Measurements from ENCODE around the gene ATXN7.

ATXN7 gene

DNA sequence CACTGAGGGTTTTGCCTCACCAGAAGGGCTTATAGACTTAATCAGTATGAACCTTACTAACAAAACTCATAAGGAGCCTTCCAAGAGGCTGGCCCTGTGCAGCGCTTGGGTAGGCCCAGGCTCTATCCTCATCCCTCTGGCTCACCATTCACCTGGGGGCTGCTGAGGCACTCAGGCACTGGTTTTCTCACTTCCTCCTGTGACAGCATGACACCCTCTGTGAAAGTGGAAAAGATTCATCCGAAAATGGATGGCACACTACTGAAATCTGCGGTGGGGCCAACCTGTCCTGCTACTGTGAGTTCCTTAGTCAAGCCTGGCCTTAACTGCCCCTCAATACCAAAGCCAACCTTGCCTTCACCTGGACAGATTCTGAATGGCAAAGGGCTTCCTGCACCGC lies 118.3 kb downstream of the ATXN7 start:
- no peak overlapping the region for H3K4me3 ChIP-seq (ENCODE audit: low read length, poor library complexity, severe bottlenecking)
- peaks cover 68% of the 10 kb centered on the region for H3K36me3 ChIP-seq (ENCODE audit: insufficient read depth, low read length)
- H3K9me2 ChIP-seq (replicated peaks; ENCODE audit: low read depth, low read length) = no peaks in the 10 kb centered on the region
- H3K79me2 ChIP-seq (ENCODE audit: insufficient read depth, low read length) = peaks cover 34% of the 10 kb centered on the region
- no peak overlapping the region for H3K9ac ChIP-seq (ENCODE audit: low read depth, low read length, poor library complexity, severe bottlenecking)
- no peak overlapping the region for H2AFZ ChIP-seq (ENCODE audit: low read length)
- no peaks in the 10 kb centered on the region for H3F3A ChIP-seq (ENCODE audit: low read depth)
- TF ChIP-seq, protein P1, sequence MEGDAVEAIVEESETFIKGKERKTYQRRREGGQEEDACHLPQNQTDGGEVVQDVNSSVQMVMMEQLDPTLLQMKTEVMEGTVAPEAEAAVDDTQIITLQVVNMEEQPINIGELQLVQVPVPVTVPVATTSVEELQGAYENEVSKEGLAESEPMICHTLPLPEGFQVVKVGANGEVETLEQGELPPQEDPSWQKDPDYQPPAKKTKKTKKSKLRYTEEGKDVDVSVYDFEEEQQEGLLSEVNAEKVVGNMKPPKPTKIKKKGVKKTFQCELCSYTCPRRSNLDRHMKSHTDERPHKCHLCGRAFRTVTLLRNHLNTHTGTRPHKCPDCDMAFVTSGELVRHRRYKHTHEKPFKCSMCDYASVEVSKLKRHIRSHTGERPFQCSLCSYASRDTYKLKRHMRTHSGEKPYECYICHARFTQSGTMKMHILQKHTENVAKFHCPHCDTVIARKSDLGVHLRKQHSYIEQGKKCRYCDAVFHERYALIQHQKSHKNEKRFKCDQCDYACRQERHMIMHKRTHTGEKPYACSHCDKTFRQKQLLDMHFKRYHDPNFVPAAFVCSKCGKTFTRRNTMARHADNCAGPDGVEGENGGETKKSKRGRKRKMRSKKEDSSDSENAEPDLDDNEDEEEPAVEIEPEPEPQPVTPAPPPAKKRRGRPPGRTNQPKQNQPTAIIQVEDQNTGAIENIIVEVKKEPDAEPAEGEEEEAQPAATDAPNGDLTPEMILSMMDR (conservative IDR thresholded peaks at IDR 0.05; ENCODE audit: low read length) = no peak
- no peak for TF ChIP-seq EZH2phosphoT487 (IDR thresholded peaks at IDR 0.05; ENCODE audit: borderline replicate concordance)
- no peaks in the 10 kb centered on the region for H3K27me3 ChIP-seq (ENCODE audit: insufficient read depth, low read length, poor library complexity, severe bottlenecking)
- H3K4me1 ChIP-seq (ENCODE audit: insufficient read depth, low read length, poor library complexity, severe bottlenecking) = peaks cover 22% of the 10 kb centered on the region
- H3K9me3 ChIP-seq (ENCODE audit: insufficient read depth, low read depth, low read length) = no peaks in the 10 kb centered on the region
- no peak overlapping the region for H3K4me2 ChIP-seq (ENCODE audit: low read depth, low read length, poor library complexity, severe bottlenecking)
- peaks cover 72% of the 10 kb centered on the region for H4K20me1 ChIP-seq (ENCODE audit: insufficient read depth, low read length, poor library complexity, severe bottlenecking)

DNA sequence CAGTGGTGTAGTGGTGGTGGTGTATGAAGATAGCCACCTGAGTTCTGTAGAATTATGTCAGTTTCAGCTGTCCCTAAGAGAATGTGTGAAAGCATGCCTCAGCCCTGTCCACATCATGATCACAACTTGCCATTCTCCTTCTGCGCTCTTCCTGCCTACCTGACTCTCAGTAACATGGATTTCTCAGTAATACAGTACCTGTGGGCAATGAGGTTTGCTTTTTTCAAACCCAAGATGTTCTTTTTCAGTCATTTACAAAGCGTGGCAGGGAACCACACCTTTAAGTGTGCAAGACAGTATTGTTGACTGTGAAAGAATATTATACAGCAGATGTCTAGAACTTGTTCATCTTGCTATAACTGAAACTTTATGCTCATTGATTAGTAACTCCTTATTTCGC lies 120.7 kb downstream of the ATXN7 start:
- Histone ChIP-seq H3K36me3 (ENCODE audit: insufficient read depth, low read length) (peaks cover 92% of the 10 kb centered on the region), H2AFZ (ENCODE audit: low read length) (no peak overlapping the region), H3K4me2 (ENCODE audit: low read depth, low read length, poor library complexity, severe bottlenecking) (no peak overlapping the region), H3K9ac (ENCODE audit: low read depth, low read length, poor library complexity, severe bottlenecking) (no peak overlapping the region), H3K4me1 (ENCODE audit: insufficient read depth, low read length, poor library complexity, severe bottlenecking) (peaks cover 7% of the 10 kb centered on the region), H3K27me3 (ENCODE audit: insufficient read depth, low read length, poor library complexity, severe bottlenecking) (no peaks in the 10 kb centered on the region), H3K9me3 (ENCODE audit: insufficient read depth, low read depth, low read length) (no peaks in the 10 kb centered on the region), H3K9me2 (replicated peaks; ENCODE audit: low read depth, low read length) (no peaks in the 10 kb centered on the region), H4K20me1 (ENCODE audit: insufficient read depth, low read length, poor library complexity, severe bottlenecking) (peaks cover 52% of the 10 kb centered on the region), H3F3A (ENCODE audit: low read depth) (no peaks in the 10 kb centered on the region), H3K79me2 (ENCODE audit: insufficient read depth, low read length) (peaks cover 16% of the 10 kb centered on the region; the same call in 1 of the 2 replicates), H3K4me3 (ENCODE audit: low read length, poor library complexity, severe bottlenecking) (no peak overlapping the region)
- TF ChIP-seq EZH2phosphoT487 (IDR thresholded peaks at IDR 0.05; ENCODE audit: borderline replicate concordance) = no peak
- TF ChIP-seq, protein P1 (conservative IDR thresholded peaks at IDR 0.05; ENCODE audit: low read length) = no peak

GRCh38 chr3:63986146-63986545 lies 122.5 kb downstream of the ATXN7 start:
- Histone ChIP-seq H3K27me3 (ENCODE audit: insufficient read depth, low read length, poor library complexity, severe bottlenecking) (no peaks in the 10 kb centered on the region), H3K9ac (ENCODE audit: low read depth, low read length, poor library complexity, severe bottlenecking) (no peak overlapping the region), H3K9me2 (replicated peaks; ENCODE audit: low read depth, low read length) (no peaks in the 10 kb centered on the region), H3K79me2 (ENCODE audit: insufficient read depth, low read length) (no peaks in the 10 kb centered on the region), H4K20me1 (ENCODE audit: insufficient read depth, low read length, poor library complexity, severe bottlenecking) (peaks cover 35% of the 10 kb centered on the region), H3F3A (ENCODE audit: low read depth) (no peaks in the 10 kb centered on the region), H3K9me3 (ENCODE audit: insufficient read depth, low read depth, low read length) (no peaks in the 10 kb centered on the region), H3K4me1 (ENCODE audit: insufficient read depth, low read length, poor library complexity, severe bottlenecking) (no peaks in the 10 kb centered on the region), H3K36me3 (ENCODE audit: insufficient read depth, low read length) (peaks cover 94% of the 10 kb centered on the region), H2AFZ (ENCODE audit: low read length) (no peak overlapping the region), H3K4me2 (ENCODE audit: low read depth, low read length, poor library complexity, severe bottlenecking) (no peak overlapping the region), H3K4me3 (ENCODE audit: low read length, poor library complexity, severe bottlenecking) (no peak overlapping the region)
- TF ChIP-seq, protein P1 (conservative IDR thresholded peaks at IDR 0.05; ENCODE audit: low read length) = no peak
- TF ChIP-seq EZH2phosphoT487 (IDR thresholded peaks at IDR 0.05; ENCODE audit: borderline replicate concordance) = no peak

Measured in Loucy (cell line).